B cell (primary cell): ENCODE data around the gene CELF2. TPM values are rescaled to one million over a fixed set of nuclear protein-coding genes. Genes with fewer than 3 reads are reported as not detected.
"Not testable (repeated sequence)": the region's sequence is repeated elsewhere in the genome, so short reads cannot be mapped to it uniquely, and the experiment has no call there.

Experiments used
- ATAC-seq: fragments of 200-7000 bp; cut with Tn5 transposase; one replicate; pipeline ENCODE4 v1.10.0; 2021; ENCODE audit warnings: low read depth, mild to moderate bottlenecking, moderate number of reproducible peaks, moderate library complexity
- CTCF ChIA-PET: fragments of 350-600 bp; sonication (Branson Sonifier 250); formaldehyde crosslinking; loops from one replicate; lab custom pipeline; 2021; ENCODE audit warnings: antibody characterized with exemption, inconsistent platforms; lab: Charles Lee
- POLR2A ChIA-PET: fragments of 350-600 bp; sonication (Branson Sonifier 250); formaldehyde crosslinking; loops from one replicate; lab custom pipeline; 2021; ENCODE audit warnings: antibody characterized with exemption; lab: Charles Lee
- DNase-seq: peaks from one replicate; pipeline ENCODE4 v3.0.0; 2013
- H2AFZ ChIP-seq: 2 replicates; pipeline ENCODE4 v1.6.1; 2012; ENCODE audit warnings: mild to moderate bottlenecking, low read depth, low read length; ENCODE audit not compliant: insufficient read depth, poor library complexity, severe bottlenecking
- H3K27ac ChIP-seq, 2 donors: 1 replicate in 1 of 2; 2 replicates in 1 of 2; pipeline ENCODE4 v1.5.1; 2012 to 2013; ENCODE audit warnings: low read length in 2 of 2, mild to moderate bottlenecking in 2 of 2, moderate library complexity in 1 of 2
- H3K27me3 ChIP-seq, 4 experiments: fragments of 200-600 bp in 1 of 4; sonication (generic) in 1 of 4; replicated peaks in 1 of 4; 1 replicate in 2 of 4; 2 replicates in 2 of 4; pipeline versions ENCODE4 v1.6.1 to v1.7.0; 2013 to 2016; ENCODE audit warnings: low read length in 3 of 4, mild to moderate bottlenecking in 2 of 4, mixed read lengths in 1 of 4, moderate library complexity in 1 of 4; ENCODE audit not compliant: insufficient read depth in 4 of 4, control insufficient read depth in 3 of 4; ENCODE audit errors: control extremely low read depth in 1 of 4
- H3K36me3 ChIP-seq, 2 experiments: replicated peaks in 1 of 2; 1 replicate in 1 of 2; 2 replicates in 1 of 2; pipeline versions ENCODE4 v1.6.1 to v1.7.1; 2013; ENCODE audit warnings: low read length in 1 of 2; ENCODE audit not compliant: insufficient read depth in 2 of 2, control insufficient read depth in 1 of 2; ENCODE audit errors: control extremely low read depth in 1 of 2, extremely low read depth in 1 of 2
- H3K4me1 ChIP-seq, 2 donors: fragments of 200-600 bp in 1 of 2; sonication (generic) in 1 of 2; 1 replicate in 1 of 2; 2 replicates in 1 of 2; pipeline versions ENCODE4 v1.5.1 to v1.6.1; 2013 to 2017; ENCODE audit warnings: low read length in 2 of 2; ENCODE audit not compliant: control insufficient read depth in 2 of 2, insufficient read depth in 2 of 2
- H3K4me2 ChIP-seq: replicated peaks from 2 replicates; pipeline ENCODE3; 2012; ENCODE audit warnings: mild to moderate bottlenecking, low read depth, low read length; ENCODE audit not compliant: poor library complexity, severe bottlenecking
- H3K4me3 ChIP-seq, 5 experiments: fragments of 200-600 bp in 1 of 5; sonication (generic) in 1 of 5; 1 replicate in 3 of 5; 2 replicates in 2 of 5; pipeline versions ENCODE4 v1.5.1 to v1.7.0; 2011 to 2016; ENCODE audit warnings: low read length in 4 of 5, mild to moderate bottlenecking in 4 of 5, low read depth in 2 of 5, control low read depth in 1 of 5, moderate library complexity in 1 of 5; ENCODE audit not compliant: insufficient read depth in 1 of 5; ENCODE audit errors: control extremely low read depth in 1 of 5, extremely low read depth in 1 of 5
- H3K79me2 ChIP-seq: fragments of 200-600 bp; sonication (generic); one replicate; pipeline ENCODE4 v1.6.0; 2016; ENCODE audit warnings: low read length; ENCODE audit not compliant: control insufficient read depth, insufficient read depth
- H3K9ac ChIP-seq: fragments of 200-600 bp; sonication (generic); 2 replicates; pipeline ENCODE4 v1.6.1; 2017; ENCODE audit warnings: mild to moderate bottlenecking, low read length, moderate library complexity
- H3K9me3 ChIP-seq, 3 donors: one replicate each; pipeline versions ENCODE4 v1.6.1 to v1.7.1; 2013; ENCODE audit warnings: low read length in 2 of 3; ENCODE audit not compliant: control insufficient read depth in 2 of 3, insufficient read depth in 1 of 3; ENCODE audit errors: control extremely low read depth in 1 of 3
- H4K20me1 ChIP-seq: 2 replicates; pipeline ENCODE4 v1.6.0; 2012; ENCODE audit warnings: mild to moderate bottlenecking, low read length; ENCODE audit not compliant: insufficient read depth, control insufficient read depth, poor library complexity, severe bottlenecking
- H3K27ac Mint-ChIP-seq: one replicate; pipeline ENCODE4 v1.8.0; 2021; ENCODE audit warnings: mixed read lengths
- H3K27me3 Mint-ChIP-seq: one replicate; pipeline ENCODE4 v1.8.0; 2021; ENCODE audit warnings: mixed read lengths
- H3K4me1 Mint-ChIP-seq: one replicate; pipeline ENCODE4 v1.8.0; 2021; ENCODE audit warnings: mixed read lengths
- H3K4me3 Mint-ChIP-seq: one replicate; pipeline ENCODE4 v1.8.0; 2021; ENCODE audit warnings: mixed read lengths
- H3K9me3 Mint-ChIP-seq: one replicate; pipeline ENCODE4 v1.8.0; 2022; ENCODE audit warnings: mixed read lengths; ENCODE audit not compliant: insufficient read depth
- CTCF ChIP-seq: fragments of 200-600 bp; IDR thresholded peaks from one replicate; pipeline ENCODE4 v1.8.0; 2022; ENCODE audit warnings: antibody characterized with exemption, mild to moderate bottlenecking
- EZH2 ChIP-seq: IDR thresholded peaks from 2 replicates; pipeline ENCODE4 v1.6.1; 2012; ENCODE audit warnings: borderline replicate concordance, low read depth, mild to moderate bottlenecking, moderate library complexity, low read length; ENCODE audit not compliant: insufficient read depth, poor library complexity, severe bottlenecking
- WGBS: methylation state at CpG from one replicate; pipeline ENCODE4 v1.1.5; 2013; ENCODE audit warnings: missing lambda C conversion rate; ENCODE audit not compliant: insufficient coverage; 5-methylcytosine and 5-hydroxymethylcytosine counted together
- intact Hi-C: fragments of 100-400 bp; cut with micrococcal nuclease; formaldehyde crosslinking; loops from one replicate; pipeline ENCODE4 v1.10.0; 2022
- polyA plus RNA-seq: library from polyadenylated mRNA; depleted of rRNA; stranded (reverse); fragments of >200 nt; gene quantifications from 2 replicates; pipeline ENCODE4 v1.2.3, GENCODE V29; 2012
- total RNA-seq, 2 donors: library from RNA; stranded (reverse); fragments of 120-200 nt in 1 of 2; gene quantifications; 1 replicate in 1 of 2; 2 replicates in 1 of 2; pipeline versions ENCODE4 v1.2.3 to v1.2.4, GENCODE V29; 2013 to 2022

Gene CELF2
- total and polyA plus RNA-seq, 2 donors (not counting 1 experiment from before 2014, with no cell fraction given): 59.5 to 112 TPM

DNA sequence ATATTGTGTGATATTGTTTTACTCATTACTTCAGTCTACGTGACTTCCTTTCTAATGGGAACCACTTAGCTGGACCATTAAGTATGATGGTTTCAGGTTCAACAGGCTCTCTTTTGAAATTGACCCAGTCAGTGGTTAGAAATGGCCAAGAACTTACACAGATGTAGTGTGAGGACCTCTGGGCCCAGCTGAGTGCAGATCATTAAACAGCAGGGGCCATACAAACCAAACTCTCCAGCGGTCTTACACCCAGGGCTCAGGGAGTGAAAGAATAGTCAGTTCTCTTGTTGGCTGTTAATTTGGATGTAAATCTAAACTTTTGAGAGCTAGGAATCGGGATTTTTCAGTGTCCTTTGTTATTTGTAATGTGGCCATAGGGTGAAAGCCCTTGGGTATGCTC is 107.3 kb downstream of the CELF2 start:
- DNase-seq: no peak
- Histone ChIP-seq H3K79me2 (no peaks in the 10 kb centered on the region), H3K4me1 (no peaks in the 10 kb centered on the region), H3K9me3 (peaks cover 0 to 13% (median 6%) of the 10 kb centered on the region in 3 donors), H4K20me1 (no peaks in the 10 kb centered on the region), H3K4me2 (no peak overlapping the region), H3K4me3 (no peak overlapping the region), H3K36me3 (no peaks in the 10 kb centered on the region), H3K27me3 (no peaks in the 10 kb centered on the region), H3K9ac (no peak overlapping the region), H3K27ac (no peak overlapping the region), H2AFZ (no peak overlapping the region)
- ChIA-PET CTCF (no interaction called here), POLR2A (no interaction called here)
- WGBS: 92% methylated on average over 2 of the region's 3 CpGs
- no peaks in the 10 kb centered on the region for H3K4me1 Mint-ChIP-seq
- H3K4me3 Mint-ChIP-seq: no peak overlapping the region
- intact Hi-C loops: no loop called here
- no peak overlapping the region for H3K27ac Mint-ChIP-seq
- H3K9me3 Mint-ChIP-seq: peaks cover 5% of the 10 kb centered on the region
- TF ChIP-seq EZH2 (no peak), CTCF (no peak)
- no peak for ATAC-seq
- peaks cover 3% of the 10 kb centered on the region for H3K27me3 Mint-ChIP-seq

DNA sequence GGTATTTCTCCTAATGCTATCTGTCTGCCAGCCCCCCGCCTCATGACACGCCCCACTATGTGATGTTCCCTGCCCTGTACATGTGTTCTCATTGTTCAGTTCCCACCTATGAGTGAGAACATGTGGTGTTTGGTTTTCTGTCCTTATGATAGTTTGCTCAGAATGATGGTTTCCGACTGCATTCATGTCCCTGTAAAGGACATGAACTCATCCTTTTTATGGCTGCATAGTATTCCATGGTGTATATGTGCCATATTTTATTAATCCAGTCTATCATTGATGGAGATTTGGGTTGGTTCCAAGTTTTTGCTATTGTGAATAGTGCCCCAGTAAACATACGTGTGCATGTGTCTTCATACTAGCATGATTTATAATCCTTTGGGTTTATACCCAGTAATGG is 109.3 kb downstream of the CELF2 start:
- 100% methylated on average over 1 of the region's 4 CpGs for WGBS
- H3K79me2 ChIP-seq, H3K4me3 ChIP-seq, H3K4me3 Mint-ChIP-seq, H3K4me1 Mint-ChIP-seq, POLR2A ChIA-PET, ATAC-seq, CTCF ChIA-PET, H3K4me2 ChIP-seq, H2AFZ ChIP-seq, H3K4me1 ChIP-seq, H4K20me1 ChIP-seq, H3K27ac ChIP-seq, H3K27ac Mint-ChIP-seq, H3K27me3 ChIP-seq, H3K9ac ChIP-seq, H3K27me3 Mint-ChIP-seq, intact Hi-C loops, H3K36me3 ChIP-seq, DNase-seq, H3K9me3 Mint-ChIP-seq: not testable (repeated sequence)
- peaks cover 0 to 13% (median 6%) of the 10 kb centered on the region in 3 donors for H3K9me3 ChIP-seq
